A549 treated with RU486 at 1 μM for 4 hours (cell line): ENCODE data around the gene TGM4. TPM values are rescaled to one million over a fixed set of nuclear protein-coding genes. Genes with fewer than 3 reads are reported as not detected.

Experiments
- total RNA-seq: library from RNA; stranded (reverse); fragments of 200-300 nt; extraction: Qiagen RNA extraction; gene quantifications from 5 replicates; pipeline ENCODE4 v1.2.3, GENCODE V29; 2022; ENCODE audit warnings: low read depth

Gene TGM4
- 0.10 to 0.17 TPM in 2 of 5 replicates, not detected in the others for total RNA-seq

GRCh38 chr3:44874308-44874707 lies at the start of gene TGM4:
TGM4 (plus strand) TSS chr3:44874608; CDS start chr3:44874679, 71 bp downstream.

GRCh38 chr3:44861412-44862225 lies 12.8 kb upstream of the TGM4 start, which contains the start of gene TMEM42:
TMEM42 (plus strand) TSS chr3:44861912; CDS start chr3:44861925, 13 bp downstream.

Other genes starting within 250 kb of the TGM4 start
- gene ZNF197, start 249.6 kb upstream of the TGM4 start, total RNA-seq, result 0.90 to 2.1 TPM (median 1.9 TPM) in 5 replicates
- gene ZNF35, start 225.9 kb upstream of the TGM4 start, total RNA-seq, result 4.7 to 7.3 TPM (median 5.4 TPM) in 5 replicates
- gene ZNF502, start 161.9 kb upstream of the TGM4 start, total RNA-seq, result 1.3 to 2.2 TPM (median 1.4 TPM) in 5 replicates
- not detected in 5 replicates for gene ZNF501, start 145.0 kb upstream of the TGM4 start, total RNA-seq
- gene KIAA1143, start 113.0 kb upstream of the TGM4 start, total RNA-seq, result 12.9 to 19.6 TPM (median 14.7 TPM) in 5 replicates
- 8.0 to 12.3 TPM (median 9.3 TPM) in 5 replicates for gene KIF15, start 112.8 kb upstream of the TGM4 start, total RNA-seq
- gene TMEM42, start 12.7 kb upstream of the TGM4 start, total RNA-seq, result 6.5 to 11.1 TPM (median 10.6 TPM) in 5 replicates
- 35.4 to 41.7 TPM (median 38.3 TPM) in 5 replicates for gene ZDHHC3, start 101.6 kb downstream of the TGM4 start, total RNA-seq
- 43.0 to 50.3 TPM (median 48.4 TPM) in 5 replicates for gene EXOSC7, start 101.6 kb downstream of the TGM4 start, total RNA-seq
- gene CLEC3B, start 151.7 kb downstream of the TGM4 start, total RNA-seq, result 0.25 TPM in 1 of 5 replicates, not detected in the others